Measurements from ENCODE around the gene BMS1. TPM values are rescaled to one million over a fixed set of nuclear protein-coding genes. Genes with fewer than 3 reads are reported as not detected.
"Not testable (repeated sequence)": the region's sequence is repeated elsewhere in the genome, so short reads cannot be mapped to it uniquely, and the experiment has no call there.

Gene BMS1
- total RNA-seq, 2 donors from 2014 or later, result 24.1 to 34.2 TPM

- no peak for DNase-seq (ENCODE audit: low spot score)
- H3K4me1 Mint-ChIP-seq (ENCODE audit: low read depth in 2 of 2), result peaks cover 23 to 24% of the 10 kb centered on the region in 2 donors
Observed at GRCh38 chr10:42812028-42812427, 29.4 kb downstream of the BMS1 start.

DNA sequence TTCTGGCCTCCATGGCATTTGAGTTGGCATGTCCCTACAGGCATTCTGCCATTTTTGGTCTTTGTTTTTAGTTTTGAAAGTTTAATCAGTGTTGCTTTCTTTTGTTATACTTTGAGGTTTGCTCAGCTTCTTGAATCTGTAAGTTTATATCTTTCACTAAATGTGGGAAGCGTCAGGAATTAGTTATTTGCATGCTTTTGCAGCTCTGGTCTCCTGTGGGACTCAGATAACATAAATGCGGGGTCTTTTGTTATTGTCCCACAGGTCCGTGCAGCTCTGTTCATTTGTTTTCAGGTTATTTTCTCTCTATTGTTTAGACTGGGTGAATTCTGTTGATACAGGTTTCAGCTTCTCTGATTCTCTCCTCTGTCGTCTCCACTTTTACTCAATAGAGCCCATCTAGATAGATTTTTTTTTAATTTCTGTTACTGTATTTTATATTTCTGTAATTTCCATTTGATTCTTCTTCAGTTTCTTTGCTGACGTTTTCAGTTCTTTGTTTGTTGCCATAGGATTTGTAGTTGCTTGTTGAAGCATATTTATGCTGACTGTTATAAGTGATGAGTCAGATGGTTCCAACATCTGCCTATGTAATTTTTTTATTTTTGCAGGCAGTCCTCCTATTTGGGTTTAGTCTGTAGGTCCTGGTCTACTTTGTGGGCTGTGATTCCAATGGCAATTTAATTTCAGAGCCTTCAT, 31.5 kb downstream of the BMS1 start:
- H3K27me3 Mint-ChIP-seq; H3K9me3 Mint-ChIP-seq; H3K27ac Mint-ChIP-seq; DNase-seq (ENCODE audit: low spot score); H3K4me3 Mint-ChIP-seq; ATAC-seq: not testable (repeated sequence)
- Mint-ChIP-seq H3K36me3 (peaks cover 67% of the 10 kb centered on the region), H3K4me1 (ENCODE audit: low read depth in 2 of 2) (peaks cover 22 to 24% of the 10 kb centered on the region in 2 donors)

More at GRCh38 chr10:42812028-42812427, 29.4 kb downstream of the BMS1 start:
- Mint-ChIP-seq H3K36me3 (peaks cover 52% of the 10 kb centered on the region), H3K27me3 (no peaks in the 10 kb centered on the region), H3K4me3 (no peak overlapping the region), H3K27ac (no peak overlapping the region), H3K9me3 (peaks cover 7% of the 10 kb centered on the region)
- no peak for ATAC-seq

- peak overlapping the region in 1 of 2 donors; percentile 71 for H3K27ac Mint-ChIP-seq
- H3K4me3 Mint-ChIP-seq, ATAC-seq: not testable (repeated sequence)
Observed at GRCh38 chr10:42816334-42816733, 33.7 kb downstream of the BMS1 start.

GRCh38 chr10:42816912-42817311, 34.3 kb downstream of the BMS1 start:
- H3K36me3 Mint-ChIP-seq, result peaks cover 66% of the 10 kb centered on the region
- H3K27me3 Mint-ChIP-seq, result no peaks in the 10 kb centered on the region
- H3K4me1 Mint-ChIP-seq (ENCODE audit: low read depth in 2 of 2), result peaks cover 22 to 23% of the 10 kb centered on the region in 2 donors
- H3K4me3 Mint-ChIP-seq, result no peak overlapping the region
- peaks cover 7% of the 10 kb centered on the region for H3K9me3 Mint-ChIP-seq
- ATAC-seq (no peak), DNase-seq (ENCODE audit: low spot score) (no peak)
- no peak overlapping the region for H3K27ac Mint-ChIP-seq

More at GRCh38 chr10:42816334-42816733, 33.7 kb downstream of the BMS1 start:
- peaks cover 22 to 24% of the 10 kb centered on the region in 2 donors for H3K4me1 Mint-ChIP-seq (ENCODE audit: low read depth in 2 of 2)
- H3K36me3 Mint-ChIP-seq, result peaks cover 68% of the 10 kb centered on the region
- not testable (repeated sequence) for H3K9me3 Mint-ChIP-seq; DNase-seq (ENCODE audit: low spot score); H3K27me3 Mint-ChIP-seq

GRCh38 chr10:42817417-42817816, 34.8 kb downstream of the BMS1 start:
- not testable (repeated sequence) for H3K27me3 Mint-ChIP-seq; ATAC-seq; H3K27ac Mint-ChIP-seq; H3K4me3 Mint-ChIP-seq; H3K9me3 Mint-ChIP-seq; DNase-seq (ENCODE audit: low spot score)
- Mint-ChIP-seq H3K4me1 (ENCODE audit: low read depth in 2 of 2) (peaks cover 18 to 22% of the 10 kb centered on the region in 2 donors), H3K36me3 (peaks cover 64% of the 10 kb centered on the region)

DNA sequence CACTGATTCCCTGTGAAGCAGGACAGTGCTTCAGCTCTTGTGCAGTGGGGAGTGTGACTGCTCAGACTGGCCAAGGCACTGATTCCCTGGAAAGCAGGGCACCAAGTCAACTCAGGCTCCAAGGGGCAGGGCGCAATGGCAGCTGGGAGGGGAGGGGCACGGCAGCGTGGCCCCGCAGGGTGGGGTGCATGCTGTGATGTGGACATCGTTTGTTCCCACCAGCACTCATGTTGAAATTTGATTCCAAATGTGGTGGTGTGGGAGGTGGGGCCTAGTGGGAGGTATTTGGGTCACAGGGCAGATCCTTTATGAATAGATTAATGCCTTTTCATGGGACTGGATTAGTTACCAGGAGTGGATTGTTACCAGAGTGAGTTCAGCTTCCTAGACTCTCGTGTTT, 44.2 kb downstream of the BMS1 start:
- H3K27me3 Mint-ChIP-seq; ATAC-seq; H3K4me1 Mint-ChIP-seq (ENCODE audit: low read depth in 2 of 2); H3K9me3 Mint-ChIP-seq; DNase-seq (ENCODE audit: low spot score); H3K4me3 Mint-ChIP-seq; H3K27ac Mint-ChIP-seq: not testable (repeated sequence)
- H3K36me3 Mint-ChIP-seq, result peaks cover 51% of the 10 kb centered on the region

- Mint-ChIP-seq H3K27me3 (no peaks in the 10 kb centered on the region), H3K36me3 (peaks cover 50% of the 10 kb centered on the region), H3K27ac (no peak overlapping the region), H3K4me1 (ENCODE audit: low read depth in 2 of 2) (peaks cover 3% of the 10 kb centered on the region in 2 donors), H3K4me3 (no peak overlapping the region), H3K9me3 (no peaks in the 10 kb centered on the region)
- DNase-seq (ENCODE audit: low spot score), result no peak
- no peak for ATAC-seq
Observed at GRCh38 chr10:42827201-42827600, 44.6 kb downstream of the BMS1 start.

DNA sequence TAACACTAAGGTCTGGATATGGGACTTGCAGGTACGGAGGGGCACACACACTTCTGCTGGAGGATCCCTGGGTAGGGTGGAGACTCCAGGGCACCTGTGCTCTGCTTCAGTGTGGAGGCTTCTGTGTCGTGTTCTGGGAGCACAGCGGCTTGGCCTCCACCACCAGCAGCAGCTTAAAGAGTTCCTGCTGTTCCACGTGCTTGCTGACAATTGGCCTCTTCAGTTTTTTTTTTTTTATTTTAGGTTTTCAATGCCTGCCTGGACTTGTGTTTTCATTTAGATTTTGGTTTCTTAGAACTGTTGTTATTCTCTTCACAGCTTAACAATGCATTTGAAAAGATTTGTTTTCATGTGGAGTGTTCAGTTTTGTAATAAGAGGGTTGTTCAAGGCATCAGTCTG, 45.8 kb downstream of the BMS1 start:
- not testable (repeated sequence) for H3K27me3 Mint-ChIP-seq; DNase-seq (ENCODE audit: low spot score); H3K4me3 Mint-ChIP-seq; ATAC-seq; H3K9me3 Mint-ChIP-seq; H3K27ac Mint-ChIP-seq; H3K4me1 Mint-ChIP-seq (ENCODE audit: low read depth in 2 of 2)
- H3K36me3 Mint-ChIP-seq, result peaks cover 38% of the 10 kb centered on the region

DNA sequence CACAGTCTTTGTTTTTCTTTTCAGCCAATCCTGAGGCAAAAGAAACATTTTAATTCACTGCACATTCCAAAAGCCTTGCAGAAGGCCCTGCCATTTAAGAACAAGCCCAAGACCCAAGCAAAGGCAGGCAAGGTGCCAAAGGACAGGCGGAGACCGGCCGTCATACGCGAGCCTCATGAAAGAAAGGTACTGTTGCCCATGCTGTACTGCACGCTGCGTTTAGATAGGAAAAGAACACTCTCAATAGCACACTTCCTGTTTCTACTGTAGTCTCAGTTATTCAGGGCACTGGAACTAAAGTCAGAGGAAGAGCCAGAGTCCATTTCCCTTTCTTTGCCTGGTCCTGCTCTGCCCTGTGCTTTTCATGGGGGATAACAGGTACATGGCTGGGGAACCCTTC, 47.6 kb downstream of the BMS1 start:
- ATAC-seq, result no peak
- no peak overlapping the region for H3K27ac Mint-ChIP-seq

DNA sequence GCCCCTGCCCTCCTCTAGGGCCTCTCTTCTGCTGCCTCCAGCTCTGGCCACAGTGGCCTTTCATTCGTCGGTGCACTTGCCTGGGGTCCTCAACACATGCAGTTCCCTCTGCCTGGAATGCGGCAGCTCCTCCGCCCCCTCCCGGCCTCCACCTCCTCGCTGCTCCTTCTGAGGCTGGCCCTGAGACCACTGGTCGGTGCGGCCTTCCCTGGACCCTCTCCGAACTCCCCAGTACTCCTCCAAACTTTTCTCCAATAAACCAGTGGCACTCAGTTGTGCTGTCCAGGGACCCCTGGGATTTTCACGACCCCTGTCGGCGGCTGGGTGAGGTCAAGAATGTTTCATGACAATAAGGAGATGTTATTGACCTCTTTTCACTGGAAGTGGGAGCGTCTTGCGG, 53.5 kb downstream of the BMS1 start:
- ATAC-seq, result no peak
- Mint-ChIP-seq H3K4me1 (ENCODE audit: low read depth in 2 of 2) (no peaks in the 10 kb centered on the region), H3K4me3 (no peak overlapping the region), H3K36me3 (no peaks in the 10 kb centered on the region), H3K27me3 (peaks cover 7 to 16% of the 10 kb centered on the region in 2 donors), H3K9me3 (no peaks in the 10 kb centered on the region), H3K27ac (no peak overlapping the region)
- DNase-seq (ENCODE audit: low spot score), result no peak

More for the DNA sequence above, 47.6 kb downstream of the BMS1 start:
- peaks cover 21% of the 10 kb centered on the region for H3K36me3 Mint-ChIP-seq
- DNase-seq (ENCODE audit: low spot score), result no peak
- no peaks in the 10 kb centered on the region for H3K9me3 Mint-ChIP-seq
- peaks cover 3% of the 10 kb centered on the region in 2 donors for H3K4me1 Mint-ChIP-seq (ENCODE audit: low read depth in 2 of 2)
- H3K4me3 Mint-ChIP-seq, result no peak overlapping the region
- H3K27me3 Mint-ChIP-seq, result no peaks in the 10 kb centered on the region

DNA sequence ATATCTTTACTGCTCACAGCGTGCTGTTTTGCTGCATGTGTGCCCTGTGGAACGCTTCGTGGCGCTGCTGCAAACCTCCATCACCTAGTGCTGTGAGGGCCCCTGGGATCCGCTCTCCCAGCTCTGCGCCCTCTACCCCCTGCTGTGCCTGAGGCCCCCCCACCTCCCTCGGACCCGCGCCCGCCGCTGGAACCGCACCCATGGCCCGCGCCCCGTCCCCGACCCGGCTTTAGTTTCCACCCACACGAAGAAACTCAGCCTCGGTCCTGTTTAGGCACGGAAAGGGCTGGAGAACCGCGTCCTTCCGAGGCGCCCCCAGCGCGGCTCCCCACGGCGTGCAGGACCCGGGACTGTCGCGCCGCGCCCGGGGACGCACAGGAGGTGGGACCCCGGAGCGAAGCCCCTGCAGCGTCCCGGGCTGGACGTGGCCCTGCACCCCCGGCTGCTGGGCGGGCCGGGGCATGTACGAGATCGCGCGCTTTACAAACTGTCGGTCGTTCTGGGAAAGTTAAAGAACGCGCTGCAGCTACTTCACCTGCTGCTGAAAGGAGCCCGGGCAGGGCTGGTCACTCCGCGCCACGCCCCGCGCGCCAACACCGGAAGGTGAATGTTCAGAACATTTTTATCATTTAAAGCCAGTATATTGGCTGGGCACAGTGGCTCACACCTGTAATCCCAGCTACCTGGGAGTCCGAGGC, 54.3 kb downstream of the BMS1 start:
- DNase-seq (ENCODE audit: low spot score), result no peak

GRCh38 chr10:42844810-42845209, 62.2 kb downstream of the BMS1 start:
- DNase-seq (ENCODE audit: low spot score); H3K9me3 Mint-ChIP-seq; H3K36me3 Mint-ChIP-seq; H3K27ac Mint-ChIP-seq; H3K4me1 Mint-ChIP-seq (ENCODE audit: low read depth in 2 of 2); H3K4me3 Mint-ChIP-seq; ATAC-seq: not testable (repeated sequence)
- peaks cover 14 to 26% of the 10 kb centered on the region in 2 donors for H3K27me3 Mint-ChIP-seq

More for the DNA sequence above, 54.3 kb downstream of the BMS1 start:
- Mint-ChIP-seq H3K27ac (no peak overlapping the region), H3K4me3 (no peak overlapping the region), H3K9me3 (no peaks in the 10 kb centered on the region), H3K36me3 (no peaks in the 10 kb centered on the region), H3K4me1 (ENCODE audit: low read depth in 2 of 2) (no peaks in the 10 kb centered on the region), H3K27me3 (peaks cover 7 to 16% of the 10 kb centered on the region in 2 donors)
- no peak for ATAC-seq

- ATAC-seq; H3K27ac Mint-ChIP-seq; H3K9me3 Mint-ChIP-seq; H3K4me3 Mint-ChIP-seq; DNase-seq (ENCODE audit: low spot score); H3K36me3 Mint-ChIP-seq; H3K4me1 Mint-ChIP-seq (ENCODE audit: low read depth in 2 of 2): not testable (repeated sequence)
- peaks cover 12 to 24% of the 10 kb centered on the region in 2 donors for H3K27me3 Mint-ChIP-seq
Observed at GRCh38 chr10:42847261-42847660, 64.7 kb downstream of the BMS1 start.

DNA sequence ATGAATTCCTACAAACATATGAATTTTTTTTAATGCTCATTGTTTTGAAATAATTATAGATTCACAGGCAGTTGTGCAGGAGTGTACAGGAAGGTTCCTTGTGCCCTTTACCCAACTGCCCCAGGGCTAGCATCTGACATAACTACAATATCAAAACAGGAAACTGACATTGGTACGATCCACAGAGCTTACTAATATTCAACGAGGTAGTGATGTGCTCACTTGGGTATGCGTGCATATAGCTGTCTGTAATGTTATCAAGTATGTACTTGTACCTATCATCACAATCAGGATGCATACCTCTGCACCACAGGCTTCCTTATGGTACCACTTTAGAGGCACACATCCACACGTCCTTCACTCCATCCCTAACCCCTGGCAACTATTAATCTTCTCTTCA, 68.3 kb downstream of the BMS1 start:
- no peaks in the 10 kb centered on the region for H3K4me1 Mint-ChIP-seq (ENCODE audit: low read depth in 2 of 2)
- no peaks in the 10 kb centered on the region for H3K36me3 Mint-ChIP-seq
- ATAC-seq (no peak), DNase-seq (ENCODE audit: low spot score) (no peak)
- no peaks in the 10 kb centered on the region for H3K9me3 Mint-ChIP-seq
- peaks cover 17 to 42% of the 10 kb centered on the region in 2 donors for H3K27me3 Mint-ChIP-seq
- no peak overlapping the region for H3K4me3 Mint-ChIP-seq
- H3K27ac Mint-ChIP-seq, result no peak overlapping the region
